DOHH2 (cell line): ENCODE data around the gene AGTRAP.

Experiments used
- CTCF ChIP-seq: fragments of 200-600 bp; sonication (generic); IDR thresholded peaks from one replicate; pipeline ENCODE4 v1.5.1; 2014; ENCODE audit warnings: antibody characterized with exemption, mild to moderate bottlenecking, low read depth, low read length; ENCODE audit not compliant: poor library complexity, severe bottlenecking
- EZH2phosphoT487 ChIP-seq: fragments of 200-600 bp; sonication (generic); IDR thresholded peaks from 2 replicates; pipeline ENCODE4 v1.6.1; 2017; ENCODE audit warnings: borderline replicate concordance, mild to moderate bottlenecking, antibody characterized with exemption, low read length, moderate library complexity, mixed read lengths

DNA sequence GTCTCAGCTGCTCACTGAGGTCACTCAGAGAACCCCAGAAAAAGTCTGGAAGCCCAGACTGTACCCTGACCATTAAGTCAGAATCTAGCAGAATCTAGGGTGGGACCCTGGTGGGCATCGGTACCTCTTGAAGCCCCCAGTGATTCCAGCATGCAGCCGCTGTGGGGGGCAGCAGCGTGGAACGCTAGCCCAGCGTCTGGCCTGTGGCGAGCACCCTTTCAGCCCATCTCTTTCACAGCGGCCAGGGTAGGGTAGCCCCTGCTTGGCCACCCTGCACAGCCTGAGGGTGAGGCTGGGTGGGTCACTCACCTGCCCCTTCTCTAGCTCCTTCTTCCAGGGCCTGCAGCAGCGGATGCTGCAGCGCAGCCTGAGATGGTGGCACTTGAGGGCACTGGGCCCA is 42.4 kb downstream of the AGTRAP start:
- TF ChIP-seq CTCF = no peak
- TF ChIP-seq EZH2phosphoT487 = no peak
